ENCODE data around the gene NAPG. TPM values are rescaled to one million over a fixed set of nuclear protein-coding genes. Genes with fewer than 3 reads are reported as not detected.

The NAPG gene
- total and polyA plus RNA-seq, 9 of the 15 experiments (the other 6 are each of a cell fraction or from before 2014, with no cell fraction given) = 31.6 to 63.3 (median 50.9) TPM

GRCh38 chr18:10519999-10520935, 5.6 kb upstream of the NAPG start (continued):
- TF ChIP-seq MYC (IDR thresholded peaks at IDR 0.05; ENCODE audit: low read depth, low read length) (peak; percentile 30; the same call in 1 of the 2 replicates), MYC (CRISPR knock-in tag; IDR thresholded peaks at IDR 0.05; ENCODE audit: borderline replicate concordance, low read depth) (no peak), ADNP (tag; IDR thresholded peaks at IDR 0.05) (0 out of 2 replicates have a peak, but pooled peaks have one; percentile 35), CBX8 (IDR thresholded peaks at IDR 0.05; ENCODE audit: borderline replicate concordance, extremely low read depth, low read depth, low read length, poor library complexity, severe bottlenecking) (peak; percentile 59), POLR3G (IDR thresholded peaks at IDR 0.05; ENCODE audit: extremely low read depth, insufficient read length, insufficient replicate concordance) (no peak), BCOR (IDR thresholded peaks at IDR 0.05) (peak; percentile 77), ZFP36 (IDR thresholded peaks at IDR 0.05; ENCODE audit: low read depth, low read length, partially characterized antibody) (peak; percentile 27), STAG1 (CRISPR knock-in tag; IDR thresholded peaks at IDR 0.05; ENCODE audit: borderline replicate concordance) (peak; percentile 92; the same call in 1 of the 2 replicates), RBM25 (IDR thresholded peaks at IDR 0.05; ENCODE audit: low read depth, low read length, severe bottlenecking) (peak; percentile 79), KLF16 (IDR thresholded peaks at IDR 0.05) (0 out of 2 replicates have a peak, but pooled peaks have one; percentile 23), ZNF212 (CRISPR knock-in tag; IDR thresholded peaks at IDR 0.05) (no peak), RHOXF2B (CRISPR knock-in tag; conservative IDR thresholded peaks at IDR 0.05) (no peak), SMARCA5 (IDR thresholded peaks at IDR 0.05) (peak; percentile 27; the same call in 1 of the 2 replicates), TAL1 (IDR thresholded peaks at IDR 0.05) (no peak), MEF2A (IDR thresholded peaks at IDR 0.05; ENCODE audit: control insufficient read depth, low read depth, low read length) (no peak), RAD21 (CRISPR knock-in tag; conservative IDR thresholded peaks at IDR 0.05 in 1 of 2, IDR thresholded peaks at IDR 0.05 in 1 of 2) (peak; percentile 93 to 97), ZNF24 (IDR thresholded peaks at IDR 0.05) (peak; percentile 52; the same call in 1 of the 2 replicates), E2F6 (IDR thresholded peaks at IDR 0.05; ENCODE audit: borderline replicate concordance in 1 of 2, extremely low read depth in 1 of 2, insufficient read depth in 1 of 2, insufficient read length in 1 of 2, low read depth in 1 of 2, low read length in 1 of 2, poor library complexity in 1 of 2, severe bottlenecking in 1 of 2) (peak in 1 of 2 experiments; percentile 44), RB1 (IDR thresholded peaks at IDR 0.05; ENCODE audit: low read depth) (peak; percentile 77), NCOA1 (IDR thresholded peaks at IDR 0.05; ENCODE audit: low read depth) (no peak), KAT2B (IDR thresholded peaks at IDR 0.05; ENCODE audit: low read depth, low read length) (no peak), KDM1A (IDR thresholded peaks at IDR 0.05) (peak; percentile 32 to 38; a peak in 3 of 4 replicates)
- TF ChIP-seq, protein P1, sequence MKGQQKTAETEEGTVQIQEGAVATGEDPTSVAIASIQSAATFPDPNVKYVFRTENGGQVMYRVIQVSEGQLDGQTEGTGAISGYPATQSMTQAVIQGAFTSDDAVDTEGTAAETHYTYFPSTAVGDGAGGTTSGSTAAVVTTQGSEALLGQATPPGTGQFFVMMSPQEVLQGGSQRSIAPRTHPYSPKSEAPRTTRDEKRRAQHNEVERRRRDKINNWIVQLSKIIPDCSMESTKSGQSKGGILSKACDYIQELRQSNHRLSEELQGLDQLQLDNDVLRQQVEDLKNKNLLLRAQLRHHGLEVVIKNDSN (CRISPR knock-in tag; IDR thresholded peaks at IDR 0.05) = peak; percentile 38; the same call in 1 of the 2 replicates
- TF ChIP-seq, protein P2, sequence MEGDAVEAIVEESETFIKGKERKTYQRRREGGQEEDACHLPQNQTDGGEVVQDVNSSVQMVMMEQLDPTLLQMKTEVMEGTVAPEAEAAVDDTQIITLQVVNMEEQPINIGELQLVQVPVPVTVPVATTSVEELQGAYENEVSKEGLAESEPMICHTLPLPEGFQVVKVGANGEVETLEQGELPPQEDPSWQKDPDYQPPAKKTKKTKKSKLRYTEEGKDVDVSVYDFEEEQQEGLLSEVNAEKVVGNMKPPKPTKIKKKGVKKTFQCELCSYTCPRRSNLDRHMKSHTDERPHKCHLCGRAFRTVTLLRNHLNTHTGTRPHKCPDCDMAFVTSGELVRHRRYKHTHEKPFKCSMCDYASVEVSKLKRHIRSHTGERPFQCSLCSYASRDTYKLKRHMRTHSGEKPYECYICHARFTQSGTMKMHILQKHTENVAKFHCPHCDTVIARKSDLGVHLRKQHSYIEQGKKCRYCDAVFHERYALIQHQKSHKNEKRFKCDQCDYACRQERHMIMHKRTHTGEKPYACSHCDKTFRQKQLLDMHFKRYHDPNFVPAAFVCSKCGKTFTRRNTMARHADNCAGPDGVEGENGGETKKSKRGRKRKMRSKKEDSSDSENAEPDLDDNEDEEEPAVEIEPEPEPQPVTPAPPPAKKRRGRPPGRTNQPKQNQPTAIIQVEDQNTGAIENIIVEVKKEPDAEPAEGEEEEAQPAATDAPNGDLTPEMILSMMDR (IDR thresholded peaks at IDR 0.05 in 2 of 3, conservative IDR thresholded peaks at IDR 0.05 in 1 of 3; ENCODE audit: insufficient read depth in 2 of 3, low read depth in 1 of 3, low read length in 3 of 3) = peak; percentile 86 to 92 (median 90)
